Measurements from ENCODE around the gene FIS1. TPM values are rescaled to one million over a fixed set of nuclear protein-coding genes. Genes with fewer than 3 reads are reported as not detected.

The FIS1 gene
- total and polyA plus RNA-seq, 5 experiments from 2014 or later, result 118 to 235 (median 225) TPM

GRCh38 chr7:101237206-101238067 is 7.4 kb downstream of the FIS1 start, which contains the start of gene CLDN15:
TSS of gene CLDN15 (minus strand) at chr7:101237802. CDS start at chr7:101237581, 221 bp downstream.
- ATAC-seq (no peak), DNase-seq (peak in 1 of 10 donors; percentile 54)
- H3K4me3 Mint-ChIP-seq, result no peak within 1 kb of the TSS
- H3K27ac Mint-ChIP-seq, result no peak within 1 kb of the TSS
- H3K36me3 Mint-ChIP-seq, result peaks cover 0 to 24% (median 4%) of the 10 kb centered on the region in 3 donors
- POLR2A ChIA-PET, result no interaction called here
- H3K4me1 Mint-ChIP-seq, result peaks cover 3 to 16% (median 6%) of the 10 kb centered on the region in 4 donors
- H3K27me3 Mint-ChIP-seq, result no peaks in the 10 kb centered on the region
- no peaks in the 10 kb centered on the region for H3K9me3 Mint-ChIP-seq

- ATAC-seq (no peak), DNase-seq (peak in 1 of 10 donors; percentile 57)
- Mint-ChIP-seq H3K4me1 (peaks cover 3 to 12% (median 6%) of the 10 kb centered on the region in 4 donors), H3K27ac (no peak overlapping the region), H3K36me3 (peaks cover 0 to 27% (median 4%) of the 10 kb centered on the region in 3 donors), H3K4me3 (no peak overlapping the region), H3K27me3 (no peaks in the 10 kb centered on the region), H3K9me3 (no peaks in the 10 kb centered on the region)
- POLR2A ChIA-PET, result no interaction called here
These were observed 8.5 kb downstream of the FIS1 start for GRCh38 chr7:101236292-101236835.

GRCh38 chr7:101235522-101235921 is 9.4 kb downstream of the FIS1 start:
- Mint-ChIP-seq H3K4me3 (no peak overlapping the region), H3K27ac (no peak overlapping the region), H3K9me3 (no peaks in the 10 kb centered on the region), H3K36me3 (peaks cover 0 to 28% (median 4%) of the 10 kb centered on the region in 3 donors), H3K4me1 (peaks cover 2 to 13% (median 5%) of the 10 kb centered on the region in 4 donors), H3K27me3 (no peaks in the 10 kb centered on the region)
- peak in 1 of 10 donors; percentile 55 for DNase-seq
- no peak for ATAC-seq
- POLR2A ChIA-PET, result interaction anchor here (2.5 kb wide), 1 partner anchor 8 kb away, joined by 7 read pairs; no protein-coding TSS in a partner anchor

- Mint-ChIP-seq H3K4me3 (no peak overlapping the region), H3K36me3 (peaks cover 0 to 26% (median under 1%) of the 10 kb centered on the region in 3 donors), H3K4me1 (peaks cover 2 to 11% (median 8%) of the 10 kb centered on the region in 4 donors), H3K27me3 (no peaks in the 10 kb centered on the region), H3K27ac (peak overlapping the region in 1 of 10 donors; percentile 70), H3K9me3 (no peaks in the 10 kb centered on the region)
- POLR2A ChIA-PET, result interaction anchor here (1.3 to 2.5 kb wide), 2 partner anchors 9 to 17 kb away, joined by 3 to 7 read pairs; partner anchors contain the start of genes PLOD3 and ZNHIT1
- DNase-seq, result peak in 1 of 10 donors; percentile 54
- ATAC-seq, result no peak
These were observed 9.8 kb downstream of the FIS1 start for GRCh38 chr7:101235050-101235449.

- H3K27me3 Mint-ChIP-seq, result no peaks in the 10 kb centered on the region
- peak in 1 of 10 donors; percentile 32 for DNase-seq
- peak overlapping the region in 2 of 10 donors; percentile 43 to 70 for H3K27ac Mint-ChIP-seq
- H3K4me1 Mint-ChIP-seq, result peaks cover 2 to 12% (median 8%) of the 10 kb centered on the region in 4 donors
- no peak for ATAC-seq
- H3K9me3 Mint-ChIP-seq, result no peaks in the 10 kb centered on the region
- H3K36me3 Mint-ChIP-seq, result peaks cover 0 to 26% (median 0%) of the 10 kb centered on the region in 3 donors
- POLR2A ChIA-PET, result interaction anchor here (1.3 to 2.5 kb wide), 2 partner anchors 9 to 17 kb away, joined by 3 to 7 read pairs; partner anchors contain the start of genes PLOD3 and ZNHIT1
- no peak overlapping the region for H3K4me3 Mint-ChIP-seq
These were observed 10.2 kb downstream of the FIS1 start for GRCh38 chr7:101234636-101235035.

GRCh38 chr7:101233907-101234547 is 10.9 kb downstream of the FIS1 start:
- Mint-ChIP-seq H3K9me3 (no peaks in the 10 kb centered on the region), H3K27me3 (no peaks in the 10 kb centered on the region), H3K36me3 (peaks cover 0 to 26% (median 0%) of the 10 kb centered on the region in 3 donors), H3K4me1 (peaks cover 2 to 12% (median 8%) of the 10 kb centered on the region in 4 donors), H3K27ac (peak overlapping the region in 1 of 10 donors; percentile 70), H3K4me3 (no peak overlapping the region)
- ATAC-seq (no peak), DNase-seq (peak in 1 of 10 donors; percentile 45)
- POLR2A ChIA-PET, result interaction anchor here (1.3 to 2.5 kb wide), 2 partner anchors 10 to 16 kb away, joined by 3 to 7 read pairs; partner anchors contain the start of genes PLOD3 and ZNHIT1

- Mint-ChIP-seq H3K4me1 (peaks cover 2 to 8% (median 7%) of the 10 kb centered on the region in 4 donors), H3K9me3 (no peaks in the 10 kb centered on the region), H3K4me3 (no peak overlapping the region), H3K36me3 (peaks cover 0 to 36% (median 0%) of the 10 kb centered on the region in 3 donors), H3K27me3 (no peaks in the 10 kb centered on the region), H3K27ac (peak overlapping the region in 1 of 10 donors; percentile 79)
- no peak for ATAC-seq
- POLR2A ChIA-PET, result no interaction called here
- peak in 1 of 10 donors; percentile 57 for DNase-seq
These were observed 12.6 kb downstream of the FIS1 start for GRCh38 chr7:101232141-101232850.

GRCh38 chr7:101231644-101232043 is 13.2 kb downstream of the FIS1 start:
- Mint-ChIP-seq H3K4me3 (no peak overlapping the region), H3K27me3 (no peaks in the 10 kb centered on the region), H3K4me1 (peaks cover 2 to 8% (median 7%) of the 10 kb centered on the region in 4 donors), H3K9me3 (no peaks in the 10 kb centered on the region), H3K36me3 (peaks cover 0 to 42% (median 2%) of the 10 kb centered on the region in 3 donors), H3K27ac (peak overlapping the region in 5 of 10 donors; percentile 19 to 79 (median 56))
- ATAC-seq (no peak), DNase-seq (peak in 1 of 10 donors; percentile 62)
- POLR2A ChIA-PET, result interaction anchor here (0.7 kb wide), 1 partner anchor 71 kb away, joined by 3 read pairs; no protein-coding TSS in a partner anchor

- H3K4me1 Mint-ChIP-seq, result peaks cover 4 to 15% (median 12%) of the 10 kb centered on the region in 4 donors
- POLR2A ChIA-PET, result interaction anchor here (0.6 to 1.4 kb wide), 3 partner anchors 9 to 1124 kb away, joined by 3 to 4 read pairs (median 4); partner anchors contain the start of genes PLOD3 and ZNHIT1
- DNase-seq (no peak), ATAC-seq (no peak)
- H3K27me3 Mint-ChIP-seq, result no peaks in the 10 kb centered on the region
- peaks cover 0 to 83% (median 8%) of the 10 kb centered on the region in 3 donors for H3K36me3 Mint-ChIP-seq
- H3K4me3 Mint-ChIP-seq, result no peak overlapping the region
- H3K9me3 Mint-ChIP-seq, result no peaks in the 10 kb centered on the region
- H3K27ac Mint-ChIP-seq, result no peak overlapping the region
These were observed 18.2 kb downstream of the FIS1 start for GRCh38 chr7:101226721-101227120.

- H3K27ac Mint-ChIP-seq, result no peak overlapping the region
- peaks cover 0 to 82% (median 8%) of the 10 kb centered on the region in 3 donors for H3K36me3 Mint-ChIP-seq
- DNase-seq (no peak), ATAC-seq (no peak)
- no peak overlapping the region for H3K4me3 Mint-ChIP-seq
- POLR2A ChIA-PET, result no interaction called here
- H3K9me3 Mint-ChIP-seq, result no peaks in the 10 kb centered on the region
- no peaks in the 10 kb centered on the region for H3K27me3 Mint-ChIP-seq
- peaks cover 6 to 22% (median 17%) of the 10 kb centered on the region in 4 donors for H3K4me1 Mint-ChIP-seq
These were observed 19.2 kb downstream of the FIS1 start for GRCh38 chr7:101225650-101226049.

- ATAC-seq, result no peak
- Mint-ChIP-seq H3K9me3 (no peaks in the 10 kb centered on the region), H3K27ac (no peak overlapping the region), H3K4me1 (peaks cover 19 to 36% (median 29%) of the 10 kb centered on the region in 4 donors), H3K36me3 (peaks cover 0 to 66% (median 8%) of the 10 kb centered on the region in 3 donors), H3K27me3 (no peaks in the 10 kb centered on the region), H3K4me3 (peak overlapping the region in 1 of 10 donors; percentile 20)
- POLR2A ChIA-PET, result interaction anchor here (1.3 to 1.7 kb wide), 2 partner anchors 21 to 28 kb away, joined by 3 to 5 read pairs; no protein-coding TSS in a partner anchor
- no peak for DNase-seq
These were observed 21.4 kb downstream of the FIS1 start for GRCh38 chr7:101223528-101223927.

All from naive thymus-derived CD8-positive, alpha-beta T cell (primary cell).